HG03439 (cell line): ENCODE measurements around the gene ACSBG1.
"Not testable (repeated sequence)": the region's sequence is repeated elsewhere in the genome, so short reads cannot be mapped to it uniquely, and the experiment has no call there.

ENCODE experiments used
- ATAC-seq: cut with Tn5 transposase; IDR thresholded peaks from one replicate; pipeline ENCODE4 v1.9.1; 2021; ENCODE audit warnings: mild to moderate bottlenecking, moderate library complexity; ENCODE audit not compliant: unreplicated experiment

Gene ACSBG1

DNA sequence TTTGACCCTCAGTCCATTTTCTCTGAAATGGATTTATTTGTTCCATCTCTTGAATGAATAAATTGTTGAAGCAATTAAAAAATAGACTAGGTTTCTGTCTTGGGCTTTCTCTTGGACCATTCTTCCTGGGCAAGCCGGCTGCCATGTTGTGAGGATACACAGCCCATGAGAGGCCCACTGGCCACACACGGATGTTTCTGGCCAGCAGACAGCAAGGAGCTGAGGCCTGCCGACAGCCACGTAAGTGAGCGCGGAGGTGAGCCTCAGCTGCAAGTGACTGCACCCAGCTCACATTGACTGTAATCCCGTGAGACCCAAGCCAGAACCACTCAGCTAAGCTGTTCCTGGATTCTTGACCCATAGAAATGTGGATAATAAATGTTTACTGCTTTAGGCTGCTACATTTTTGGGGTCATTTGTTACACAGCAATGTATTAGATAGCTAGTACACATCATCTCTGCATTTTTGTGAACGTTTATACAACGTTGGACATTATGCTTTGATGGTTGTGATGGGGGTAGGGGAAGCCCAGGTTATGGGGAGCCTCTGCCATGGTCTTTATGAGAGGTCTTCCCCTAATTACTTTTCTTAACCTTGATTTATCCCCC is 62.4 kb downstream of the ACSBG1 start:
- no peak for ATAC-seq

DNA sequence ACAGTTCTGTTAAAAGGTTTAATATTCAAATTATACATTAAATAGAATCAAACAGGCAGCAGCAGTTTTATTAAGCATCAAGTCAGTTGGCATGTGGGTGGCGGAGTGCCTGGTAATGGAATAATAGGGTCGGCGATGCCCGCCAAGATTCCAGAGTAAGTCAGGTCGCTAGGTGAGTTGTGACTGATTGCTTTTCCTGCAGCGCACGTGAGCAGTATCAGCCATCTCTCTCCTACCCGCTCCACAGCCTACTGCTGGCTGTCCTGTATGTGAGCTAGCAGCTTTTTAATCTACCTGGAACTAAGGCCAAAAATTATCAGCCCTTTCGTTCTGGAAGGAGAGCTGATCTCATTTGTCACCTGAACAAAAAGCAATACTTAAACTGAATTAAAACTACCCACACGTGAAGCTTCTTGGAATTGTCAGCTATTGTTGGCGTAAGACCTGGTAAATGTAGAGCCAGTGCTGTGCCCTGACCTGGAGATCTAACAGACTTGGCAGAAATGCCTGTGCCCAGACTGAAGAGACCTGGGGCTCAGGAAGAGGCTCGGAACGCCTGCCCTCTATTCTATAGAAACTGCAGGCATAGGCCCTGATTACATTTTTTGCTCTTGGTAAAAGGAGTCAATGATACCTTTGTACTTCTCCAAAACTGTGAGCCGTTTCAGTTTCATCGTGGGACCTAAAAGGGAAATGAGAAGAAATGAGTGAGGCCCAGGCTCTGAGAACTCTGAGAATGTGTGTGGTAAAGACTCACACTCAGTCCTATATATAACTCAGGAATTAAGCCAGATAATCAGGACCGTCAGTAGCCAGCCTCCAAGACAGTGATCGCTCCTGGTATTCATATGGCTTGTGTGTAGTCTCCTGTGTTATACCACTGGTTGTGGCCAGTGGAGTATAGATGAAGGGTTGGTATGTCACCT is 63.3 kb downstream of the ACSBG1 start:
- peak; percentile 48 for ATAC-seq

DNA sequence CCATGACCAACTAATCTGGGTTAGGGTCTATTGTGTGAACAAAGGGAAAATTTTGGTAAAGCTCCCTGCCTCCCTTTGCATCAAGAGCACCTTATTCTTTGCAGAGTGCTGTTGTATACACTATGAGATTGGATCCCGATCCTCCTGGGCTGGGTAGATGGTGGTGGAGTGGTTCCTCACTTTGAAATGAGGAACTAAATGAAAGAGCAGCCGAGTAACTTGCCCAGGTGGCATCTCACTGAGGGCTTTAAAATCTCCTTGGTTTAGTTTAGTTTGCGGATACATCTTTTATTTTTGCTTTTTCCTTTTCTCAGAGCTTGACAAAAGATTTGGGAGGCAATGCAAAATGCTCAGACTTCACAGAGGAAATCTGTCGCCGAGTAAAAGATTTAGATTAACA is 65.8 kb downstream of the ACSBG1 start:
- ATAC-seq: no peak

DNA sequence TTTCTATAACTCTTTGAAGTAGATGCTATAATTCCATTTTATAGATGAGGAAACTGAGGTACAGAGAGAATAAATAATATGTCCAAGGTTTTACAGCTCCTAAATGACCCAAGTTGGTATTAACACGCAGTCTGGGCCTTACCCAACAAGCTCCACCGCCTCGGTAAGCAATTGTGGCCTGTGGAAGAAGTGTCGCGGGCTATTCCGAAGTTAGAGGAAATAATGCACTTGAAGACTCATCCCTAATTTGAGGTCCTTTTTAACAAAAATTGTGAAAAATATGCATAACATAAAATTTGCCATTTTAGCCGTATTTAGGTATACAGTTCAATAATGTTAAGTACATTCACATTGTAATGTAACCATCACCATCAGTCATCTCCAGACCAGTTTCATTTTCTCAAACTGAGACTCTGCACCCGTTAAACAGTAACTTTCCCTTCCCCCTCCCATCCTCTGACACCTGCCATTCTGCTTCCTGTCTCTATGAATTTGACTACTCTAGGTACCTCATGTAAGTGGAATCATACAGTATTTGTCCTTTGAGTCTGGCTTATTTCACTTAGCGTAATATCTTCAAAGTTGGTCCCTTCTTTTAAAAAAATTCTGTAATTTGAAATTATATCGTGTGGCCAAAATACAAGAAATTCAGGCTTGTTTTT is 67.0 kb downstream of the ACSBG1 start:
- peak; percentile 71 for ATAC-seq

DNA sequence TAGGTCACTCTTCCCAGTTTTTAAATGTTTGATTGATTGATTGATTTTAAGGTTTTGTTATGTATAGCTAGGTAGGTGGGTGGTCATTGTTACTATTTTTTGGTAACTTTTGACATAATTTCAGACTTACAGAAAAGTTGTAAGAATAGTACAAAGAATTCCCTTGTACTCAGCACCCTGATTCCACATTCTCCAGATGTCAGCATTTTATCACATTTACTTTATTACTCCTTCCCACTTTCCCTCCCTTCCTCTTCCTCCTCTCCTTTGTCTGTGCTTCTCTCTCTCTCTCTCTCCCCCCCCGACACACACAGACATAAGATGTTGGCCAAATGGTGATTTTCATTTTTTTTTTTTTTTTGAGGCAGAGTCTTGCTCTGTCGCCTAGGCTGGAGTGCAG is 70.4 kb downstream of the ACSBG1 start:
- no peak for ATAC-seq

DNA sequence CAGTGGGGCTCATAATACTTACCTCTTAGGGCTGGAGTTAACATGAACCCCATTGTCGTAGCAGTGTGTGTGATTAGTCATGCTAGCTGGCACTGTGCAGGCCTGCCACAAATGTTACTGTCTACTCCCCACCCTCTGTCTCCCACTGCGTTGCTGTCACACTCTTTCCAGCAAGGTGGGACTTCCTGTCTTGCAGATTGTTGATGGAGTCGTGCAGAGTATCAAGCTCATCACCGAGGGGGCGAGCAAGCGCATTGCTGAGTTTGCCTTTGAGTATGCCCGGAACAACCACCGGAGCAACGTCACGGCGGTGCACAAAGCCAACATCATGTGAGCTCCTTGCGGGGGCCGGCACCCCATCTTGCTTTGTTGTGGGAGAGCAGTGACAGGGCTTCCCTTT is 72.3 kb downstream of the ACSBG1 start:
- ATAC-seq: no peak

DNA sequence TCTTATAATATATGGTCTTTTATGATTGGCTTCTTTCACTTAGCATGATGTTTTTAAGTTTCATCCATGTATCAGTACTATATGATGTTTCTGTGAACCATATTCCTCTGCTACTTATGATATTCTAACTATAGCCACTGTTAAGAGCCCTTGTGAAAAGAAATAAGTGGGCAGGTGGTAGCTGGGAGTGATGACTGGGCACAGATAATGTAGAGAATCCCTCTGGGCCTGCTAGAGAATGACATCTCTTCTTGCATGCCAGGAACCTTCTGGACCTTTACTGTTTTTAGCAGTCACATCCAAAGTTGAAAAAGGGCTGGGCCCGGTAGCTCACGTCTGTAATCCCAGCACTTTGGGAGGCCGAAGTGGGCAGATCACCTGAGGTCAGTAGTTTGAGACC is 75.0 kb downstream of the ACSBG1 start:
- ATAC-seq: no peak

DNA sequence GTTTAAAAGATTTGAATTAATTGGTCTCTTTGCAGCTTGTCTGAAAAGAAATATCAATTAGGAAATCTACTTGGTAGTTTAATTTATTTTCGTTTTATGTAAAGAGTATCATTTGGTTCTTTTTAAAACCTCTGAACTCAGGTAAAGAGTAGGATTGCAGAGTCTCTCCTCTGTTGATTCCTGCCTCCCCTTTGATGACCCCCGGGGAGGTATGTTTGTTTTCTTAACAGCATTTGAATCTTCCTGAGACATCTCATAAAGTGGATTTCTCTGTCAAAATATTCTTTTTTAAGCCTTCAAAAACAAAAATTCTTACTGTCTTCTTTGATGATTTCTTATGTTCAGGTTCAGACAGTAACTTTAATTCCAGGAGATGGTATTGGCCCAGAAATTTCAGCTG is 77.2 kb downstream of the ACSBG1 start:
- no peak for ATAC-seq

DNA sequence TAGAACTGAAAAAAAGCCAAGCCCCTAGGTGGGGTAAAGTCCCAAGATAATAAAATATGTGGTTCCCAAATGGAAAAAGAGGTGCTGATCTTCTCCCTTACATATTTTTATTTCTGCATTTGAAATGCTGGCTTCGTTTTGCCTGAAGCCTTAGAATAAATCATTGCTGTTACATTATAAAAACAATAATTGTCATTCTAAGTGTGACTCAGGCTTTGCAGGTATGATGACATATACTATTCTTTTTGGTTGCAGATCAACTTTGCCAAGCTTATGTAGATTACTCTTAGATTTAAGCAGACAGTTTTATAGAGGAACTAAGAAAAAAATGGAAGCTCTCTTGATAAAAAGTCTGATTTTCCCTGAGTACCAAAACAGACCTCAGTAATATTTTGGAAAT is 77.7 kb downstream of the ACSBG1 start:
- no peak for ATAC-seq

DNA sequence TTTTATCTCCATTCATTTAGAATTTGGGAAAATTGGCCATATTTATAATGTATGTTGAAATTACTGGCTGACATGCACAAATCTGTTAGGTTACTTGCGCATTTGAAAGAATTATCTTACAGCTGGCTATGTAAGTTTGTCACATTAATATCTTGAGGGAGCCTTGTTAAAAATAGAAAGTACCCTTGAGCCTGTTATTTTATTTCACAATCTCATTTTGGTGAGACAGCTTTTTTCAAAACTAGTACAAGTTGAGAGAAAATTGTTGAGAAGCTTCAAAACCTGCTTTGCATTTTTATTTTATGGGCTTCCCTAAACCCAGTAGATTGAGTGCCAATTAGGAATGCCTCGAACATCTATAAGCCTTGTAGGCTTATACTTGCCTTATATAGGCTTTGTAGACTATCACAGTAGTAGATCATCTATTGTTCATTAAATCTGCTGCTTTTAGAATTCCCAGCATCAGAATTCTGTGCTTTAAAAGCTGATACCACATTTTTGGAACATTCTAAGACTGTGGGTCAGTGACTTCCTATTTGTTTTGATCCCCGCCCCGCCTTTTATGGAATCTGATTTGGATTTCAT is 78.9 kb downstream of the ACSBG1 start:
- ATAC-seq: no peak

DNA sequence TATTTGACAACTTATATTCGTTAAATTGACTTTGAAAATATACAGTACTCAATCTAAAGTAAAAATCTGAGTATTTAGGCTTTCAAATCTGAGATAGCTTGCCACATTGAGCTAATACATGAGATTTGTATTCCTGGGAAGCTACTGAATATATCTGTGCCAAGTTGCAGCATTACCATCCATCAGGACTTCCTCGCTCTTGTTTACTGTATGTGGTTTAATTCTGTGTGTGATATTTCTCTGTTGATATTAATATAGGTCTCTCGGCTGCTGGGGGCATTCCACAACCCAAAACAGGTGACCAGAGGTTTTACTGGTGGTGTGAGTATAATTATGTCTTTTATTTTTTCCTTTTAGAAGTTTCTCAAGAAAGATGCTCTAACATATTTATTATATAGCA is 79.4 kb downstream of the ACSBG1 start:
- ATAC-seq: no peak

DNA sequence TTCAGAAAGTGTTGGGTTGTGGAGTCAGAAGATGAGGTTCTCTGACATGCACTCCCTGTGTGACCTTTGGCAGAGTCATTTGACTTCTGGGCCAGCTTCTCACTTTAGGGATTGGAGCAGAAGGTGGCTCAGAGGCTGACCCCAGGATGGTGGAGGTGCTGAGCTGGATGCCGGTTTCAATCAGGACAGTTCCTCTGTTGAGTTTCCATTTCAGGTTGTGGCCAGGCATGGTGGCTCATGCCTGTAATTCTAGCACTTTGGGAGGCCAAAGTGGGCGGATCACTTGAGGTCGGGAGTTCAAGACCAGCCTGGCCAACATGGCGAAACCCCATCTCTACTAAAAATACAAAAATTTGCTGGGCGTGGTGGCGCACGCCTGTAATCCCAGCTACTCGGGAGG is 83.3 kb downstream of the ACSBG1 start:
- not testable (repeated sequence) for ATAC-seq

DNA sequence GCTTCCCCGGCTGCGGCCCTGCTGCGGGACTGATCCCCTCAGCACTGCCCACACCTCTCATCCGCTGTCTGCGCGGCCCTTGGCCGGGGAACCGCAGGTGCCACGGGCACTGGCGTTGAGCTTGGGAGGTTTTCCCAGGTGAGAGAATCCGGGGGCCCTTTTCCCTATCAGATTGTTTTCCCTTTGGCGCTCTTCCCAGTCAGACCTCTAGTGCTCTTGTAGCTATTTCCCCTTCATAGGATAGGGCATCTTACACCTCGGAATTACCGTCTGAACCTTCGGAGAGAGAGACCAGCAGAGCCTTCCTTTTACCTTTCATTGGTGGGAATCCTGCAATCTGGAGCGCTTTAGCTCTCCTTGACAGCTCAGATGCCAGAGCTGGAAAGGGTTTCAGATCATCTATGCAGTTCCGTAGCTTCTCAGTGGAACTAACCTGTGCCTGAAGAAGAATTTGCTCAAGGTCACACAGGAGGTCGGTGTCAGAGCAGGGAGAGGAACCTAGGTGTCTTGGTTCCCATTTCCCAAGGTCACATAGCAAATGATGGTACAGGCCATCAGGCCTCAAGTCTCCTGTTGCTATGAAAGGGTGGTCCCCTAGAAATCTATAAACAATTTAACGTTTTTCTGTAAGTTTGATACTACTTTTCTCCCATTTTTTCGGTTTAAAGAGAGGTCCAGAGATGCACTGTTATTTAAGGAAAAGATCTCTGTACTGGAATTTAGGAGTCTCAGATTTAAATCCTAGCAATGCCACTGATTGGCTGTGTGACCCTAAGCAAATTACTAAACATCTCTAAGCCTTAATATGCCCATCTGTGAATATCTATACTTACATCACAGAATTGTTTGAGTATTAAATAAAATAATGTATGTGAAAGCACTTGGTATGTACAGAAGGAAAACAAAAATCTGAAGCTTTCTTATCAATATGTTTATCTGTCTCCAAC is 84.3 kb downstream of the ACSBG1 start:
- no peak for ATAC-seq

DNA sequence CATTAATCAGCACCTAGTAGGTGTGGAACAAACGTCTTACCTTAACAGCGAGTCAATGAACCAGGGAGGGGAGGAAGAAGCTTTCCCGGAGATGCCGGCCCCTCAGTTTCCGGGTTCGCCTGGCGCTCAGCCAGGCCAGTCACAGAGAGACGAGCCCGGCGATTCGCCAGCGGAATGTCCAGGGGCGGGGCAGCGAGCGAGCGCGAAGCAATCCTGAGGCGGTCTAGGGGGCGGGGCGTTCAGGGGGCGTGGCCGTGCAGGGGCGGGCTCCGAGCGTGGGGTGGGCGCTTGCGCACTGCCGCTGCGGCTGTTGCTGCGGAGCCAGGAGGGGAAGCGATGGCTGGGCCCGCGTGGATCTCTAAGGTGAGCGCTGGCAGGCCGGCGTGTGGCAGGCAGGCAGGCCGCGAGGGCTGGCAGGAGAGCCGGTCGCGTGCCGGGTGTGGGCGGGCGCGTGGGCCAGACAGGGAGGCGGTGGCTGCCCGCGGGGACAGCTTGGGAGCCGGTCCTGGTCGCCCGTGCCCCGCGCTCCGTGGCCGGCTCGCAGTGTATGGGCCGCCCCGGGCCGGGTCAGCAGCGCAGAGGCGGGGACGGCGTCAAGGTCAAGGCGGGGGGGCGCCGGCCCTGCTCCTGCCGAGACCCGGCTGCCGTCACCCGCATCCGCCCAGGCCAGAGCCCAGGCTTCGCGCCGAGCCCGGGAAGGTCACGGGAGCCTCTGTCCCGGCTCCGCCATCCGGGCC is 85.1 kb downstream of the ACSBG1 start, which contains the start of gene IDH3A:
Gene IDH3A (plus strand): TSS at position 295 of the 737 bp plus-strand sequence. CDS start 42 bp downstream, at position 337.
- peak; percentile 74 for ATAC-seq

DNA sequence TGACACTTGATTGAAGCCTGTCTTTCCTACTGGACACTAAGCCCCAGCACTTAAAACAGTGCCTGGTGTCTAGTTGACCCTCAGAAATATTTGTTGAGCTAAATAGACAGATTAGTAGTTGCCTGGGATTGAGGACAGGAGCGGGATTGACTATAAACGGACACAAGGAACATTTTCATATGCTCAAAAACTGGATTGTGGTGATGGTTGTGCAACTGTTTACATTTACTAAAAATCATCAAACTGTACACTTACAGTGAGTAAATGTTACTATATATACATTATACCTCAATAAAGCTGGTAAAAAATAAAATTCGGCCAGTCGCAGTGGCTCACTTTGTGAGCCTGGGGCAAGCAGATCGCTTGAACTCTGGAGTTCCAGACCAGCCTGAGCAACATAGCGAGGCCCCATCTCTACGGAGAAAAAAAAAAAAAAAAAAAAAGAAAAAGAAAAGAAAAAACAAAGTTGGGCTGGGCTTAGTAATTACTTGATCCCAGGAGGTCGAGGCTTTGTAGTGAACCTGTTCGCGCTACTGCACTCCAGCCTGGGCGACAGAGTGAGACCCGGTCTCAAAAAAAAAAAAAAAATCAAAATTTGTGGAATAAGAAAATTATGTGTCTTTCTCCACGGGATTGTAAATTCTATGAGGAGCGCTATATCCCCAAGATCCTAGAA is 85.8 kb downstream of the ACSBG1 start:
- no peak for ATAC-seq

DNA sequence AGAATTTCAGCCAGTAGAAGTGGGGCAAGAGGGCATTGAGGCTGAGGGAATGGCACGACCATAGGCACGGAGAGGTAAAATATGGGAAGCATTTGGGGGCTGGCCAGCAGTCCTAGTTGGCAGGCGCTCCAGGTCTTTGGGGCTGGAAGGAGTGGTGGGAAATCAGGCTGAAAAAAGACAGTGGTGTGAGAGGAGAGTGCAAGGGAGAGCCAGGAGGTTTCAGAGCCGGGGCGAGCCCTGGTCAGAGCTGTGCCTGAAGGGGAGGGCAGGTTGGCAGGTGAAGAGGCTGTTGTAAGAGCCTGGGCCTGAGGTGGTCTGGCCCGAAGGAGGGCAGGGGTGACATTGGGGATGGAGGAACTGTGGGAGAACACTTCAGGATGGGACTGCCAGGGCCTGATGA is 86.8 kb downstream of the ACSBG1 start:
- ATAC-seq: no peak

DNA sequence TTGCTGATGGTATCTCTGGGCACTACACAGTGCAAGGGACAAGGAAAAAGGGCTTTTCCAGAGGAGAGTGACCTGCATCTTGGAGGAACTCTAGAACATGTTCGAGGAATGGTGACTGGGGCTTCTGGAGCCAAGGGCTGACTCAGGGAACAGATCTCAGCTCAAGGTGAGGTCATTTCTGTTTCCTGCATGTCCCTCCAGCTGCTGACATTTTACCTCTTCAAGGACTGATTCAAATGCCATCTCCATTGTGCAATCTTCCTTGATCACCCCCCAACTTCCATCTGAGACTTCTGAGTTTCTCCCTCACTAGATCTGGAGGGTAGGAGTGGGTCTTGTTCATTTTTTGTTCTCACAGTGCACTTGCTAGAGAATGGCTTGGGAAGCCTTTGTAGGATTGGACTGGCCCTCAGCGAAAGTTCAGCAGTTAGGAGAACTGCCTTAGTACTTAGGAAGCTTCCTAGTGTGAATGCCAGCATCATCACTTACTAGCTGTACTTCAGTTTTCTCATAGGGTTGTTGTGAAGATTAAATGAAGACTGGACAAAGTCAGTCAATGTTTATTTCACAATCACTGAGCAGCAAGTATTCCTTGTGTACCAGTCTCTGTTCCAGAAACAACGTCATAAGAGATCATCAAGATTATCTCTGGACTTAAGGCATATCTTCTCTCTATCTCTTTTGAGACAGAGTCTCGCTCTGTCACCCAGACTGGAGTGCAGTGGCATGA is 87.8 kb downstream of the ACSBG1 start:
- ATAC-seq: no peak

DNA sequence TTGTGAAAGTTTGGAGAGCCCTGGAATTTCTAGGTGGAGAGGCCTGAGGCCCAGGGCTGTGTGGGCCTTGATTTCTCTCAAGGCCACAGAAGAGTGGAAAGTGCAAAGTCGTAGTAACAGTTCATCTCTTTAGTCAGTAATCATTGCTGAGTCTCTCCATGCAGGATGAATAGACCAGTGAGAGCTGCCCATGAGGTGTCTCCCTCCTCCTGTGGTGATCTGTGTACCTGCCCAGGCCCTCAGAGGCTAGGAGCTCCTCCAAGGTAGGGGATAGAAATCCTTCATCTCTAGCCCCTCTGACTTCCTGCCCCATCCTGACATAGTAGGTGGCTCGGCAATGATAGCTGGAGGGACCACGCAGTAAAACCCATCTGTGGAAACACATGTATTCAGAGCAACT is 92.0 kb downstream of the ACSBG1 start:
- no peak for ATAC-seq
